Tibial nerve (tissue), 4 donors: Measurements from ENCODE around the gene CEP295NL. TPM values are rescaled to one million over a fixed set of nuclear protein-coding genes. Genes with fewer than 3 reads are reported as not detected.

Experiments used
- DNase-seq, 2 donors: peaks; one replicate each; pipeline ENCODE4 v3.0.0-alpha.2; 2019; ENCODE audit warnings: low spot score in 2 of 2
- H3K27ac ChIP-seq, 4 donors: fragments of 200-600 bp; sonication (generic) in 3 of 4; one replicate each; pipeline ENCODE4 v1.5.1; 2017 to 2019; ENCODE audit warnings: mild to moderate bottlenecking in 1 of 4
- H3K27me3 ChIP-seq, 2 donors: fragments of 200-600 bp; sonication (generic) in 1 of 2; one replicate each; pipeline versions ENCODE4 v1.5.1 to v1.6.0; 2017 to 2019
- H3K36me3 ChIP-seq, 3 donors: fragments of 200-600 bp; sonication (generic); one replicate each; pipeline ENCODE4 v1.5.1; 2018 to 2019
- H3K4me1 ChIP-seq, 4 donors: fragments of 200-600 bp; sonication (generic) in 3 of 4; one replicate each; pipeline ENCODE4 v1.5.1; 2017 to 2019
- H3K4me3 ChIP-seq, 4 donors: fragments of 200-600 bp; sonication (generic) in 3 of 4; one replicate each; pipeline ENCODE4 v1.5.1; 2017 to 2019; ENCODE audit warnings: mild to moderate bottlenecking in 1 of 4, moderate library complexity in 1 of 4
- H3K9me3 ChIP-seq, 4 donors: fragments of 200-600 bp; sonication (generic) in 3 of 4; one replicate each; pipeline ENCODE4 v1.5.1; 2017 to 2019
- EP300 ChIP-seq, 2 donors: sonication (generic); formaldehyde crosslinking; IDR thresholded peaks; one replicate each; pipeline ENCODE4 v1.6.1; 2017; ENCODE audit warnings: antibody characterized with exemption in 2 of 2, mild to moderate bottlenecking in 1 of 2
- POLR2A ChIP-seq, 2 donors: fragments of 450-650 bp; IDR thresholded peaks; one replicate each; pipeline ENCODE4 v1.6.1; 2017; ENCODE audit warnings: antibody characterized with exemption in 2 of 2, mild to moderate bottlenecking in 2 of 2, moderate library complexity in 2 of 2
- WGBS, 2 donors: methylation state at CpG; one replicate each; pipeline ENCODE4 v1.1.5; 2018; 5-methylcytosine and 5-hydroxymethylcytosine counted together
- total RNA-seq, 4 donors: library from RNA; depleted of rRNA; stranded (reverse); fragments of >200 nt; gene quantifications; one replicate each; pipeline ENCODE4 v1.1.0, GENCODE V29; 2016
- TF ChIP-seq, protein P1 (sequence below), 5 experiments: fragments of 200-600 bp in 3 of 5; fragments of 450-650 bp in 2 of 5; sonication (generic) in 3 of 5; IDR thresholded peaks; one replicate each; pipeline ENCODE4 v1.5.1; 2016 to 2019; ENCODE audit warnings: antibody characterized with exemption in 5 of 5, mild to moderate bottlenecking in 3 of 5, moderate library complexity in 2 of 5

The CEP295NL gene
- total RNA-seq, 4 donors from 2014 or later: 6.5 to 35.1 (median 9.9) TPM

DNA sequence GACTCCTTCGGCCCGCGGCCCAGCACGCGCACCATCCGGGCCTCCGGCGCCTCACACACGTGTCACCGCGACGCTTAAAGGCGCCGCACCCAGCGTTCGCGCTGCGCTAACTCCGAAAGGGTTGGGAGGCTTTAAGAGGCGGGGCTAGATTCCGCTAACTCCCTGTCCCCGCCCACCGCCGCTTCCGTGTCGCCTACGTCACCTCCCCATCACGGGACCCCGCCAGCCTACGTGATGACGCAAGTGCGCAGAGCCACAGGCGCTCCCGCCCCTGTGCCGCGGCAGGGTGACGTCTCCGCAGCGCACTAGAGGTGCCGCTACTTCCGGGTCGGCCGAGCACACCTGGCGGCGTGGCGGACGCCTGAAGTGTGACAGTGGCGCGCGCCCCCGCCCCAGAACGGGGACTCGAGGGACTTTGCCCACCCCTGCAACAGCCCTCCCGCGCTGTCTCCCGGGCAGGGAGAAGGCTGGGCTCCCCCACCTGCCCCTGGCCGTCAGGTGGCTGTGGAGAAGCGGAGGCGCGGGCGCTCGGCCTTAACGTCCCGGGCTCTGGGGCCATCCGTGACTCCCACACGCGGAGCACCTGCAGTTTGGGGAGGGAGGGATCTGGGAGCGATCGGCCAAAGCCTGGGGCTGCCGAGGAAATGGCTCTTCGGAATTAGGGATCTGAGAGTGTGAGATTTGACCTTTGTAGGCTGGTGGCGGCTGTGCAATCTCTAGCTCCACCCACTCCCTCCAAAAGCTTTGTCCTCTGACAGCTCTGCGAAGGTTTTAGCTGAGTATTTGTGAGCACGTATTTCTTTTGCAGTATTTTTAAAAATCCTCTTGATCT lies 62.0 kb downstream of the CEP295NL start, which contains the start of gene USP36:
Gene USP36, minus strand, starts transcription at position 35 of the 832 bp plus-strand sequence. CDS start 4,451 bp downstream, outside the sequence.
- H3K4me1 ChIP-seq: peaks cover 0 to 48% (median 13%) of the 10 kb centered on the region in 4 donors
- DNase-seq: peak; percentile 99 to 100
- 0% methylated on average over 43 to 47 of the region's 74 CpGs for WGBS, 2 donors

More for the DNA sequence above, 62.0 kb downstream of the CEP295NL start, which contains the start of gene USP36:
- Histone ChIP-seq H3K27ac (peak within 1 kb of the TSS; percentile 99), H3K4me3 (peak within 1 kb of the TSS; percentile 71 to 100 (median 86)), H3K9me3 (no peaks in the 10 kb centered on the region), H3K27me3 (no peaks in the 10 kb centered on the region), H3K36me3 (peaks cover 0 to 21% (median 8%) of the 10 kb centered on the region in 3 donors)
- TF ChIP-seq POLR2A (IDR thresholded peaks at IDR 0.05) (peak; percentile 95 to 96), EP300 (IDR thresholded peaks at IDR 0.05) (peak; percentile 100)
- TF ChIP-seq, protein P1, sequence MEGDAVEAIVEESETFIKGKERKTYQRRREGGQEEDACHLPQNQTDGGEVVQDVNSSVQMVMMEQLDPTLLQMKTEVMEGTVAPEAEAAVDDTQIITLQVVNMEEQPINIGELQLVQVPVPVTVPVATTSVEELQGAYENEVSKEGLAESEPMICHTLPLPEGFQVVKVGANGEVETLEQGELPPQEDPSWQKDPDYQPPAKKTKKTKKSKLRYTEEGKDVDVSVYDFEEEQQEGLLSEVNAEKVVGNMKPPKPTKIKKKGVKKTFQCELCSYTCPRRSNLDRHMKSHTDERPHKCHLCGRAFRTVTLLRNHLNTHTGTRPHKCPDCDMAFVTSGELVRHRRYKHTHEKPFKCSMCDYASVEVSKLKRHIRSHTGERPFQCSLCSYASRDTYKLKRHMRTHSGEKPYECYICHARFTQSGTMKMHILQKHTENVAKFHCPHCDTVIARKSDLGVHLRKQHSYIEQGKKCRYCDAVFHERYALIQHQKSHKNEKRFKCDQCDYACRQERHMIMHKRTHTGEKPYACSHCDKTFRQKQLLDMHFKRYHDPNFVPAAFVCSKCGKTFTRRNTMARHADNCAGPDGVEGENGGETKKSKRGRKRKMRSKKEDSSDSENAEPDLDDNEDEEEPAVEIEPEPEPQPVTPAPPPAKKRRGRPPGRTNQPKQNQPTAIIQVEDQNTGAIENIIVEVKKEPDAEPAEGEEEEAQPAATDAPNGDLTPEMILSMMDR (IDR thresholded peaks at IDR 0.05): peak in 3 of 5 experiments; percentile 2 to 72 (median 54)

Other genes starting within 250 kb of the CEP295NL start
- 10 to 100 TPM; 53.1 to 81.0 (median 63.8) TPM for gene CYTH1, start 120.9 kb downstream of the CEP295NL start, total RNA-seq
- 10 to 100 TPM; 50.9 to 64.9 (median 59.9) TPM for gene USP36, start 62.4 kb downstream of the CEP295NL start, total RNA-seq
- 100 to 1,000 TPM; 187 to 456 (median 339) TPM for gene TIMP2, start 22.2 kb upstream of the CEP295NL start, total RNA-seq
- gene LGALS3BP, start 76.7 kb upstream of the CEP295NL start, total RNA-seq: 100 to 1,000 TPM; 191 to 392 (median 296) TPM
- gene CANT1, start 106.6 kb upstream of the CEP295NL start, total RNA-seq: 10 to 100 TPM; 21.0 to 27.3 (median 25.5) TPM
- gene C1QTNF1, start 121.0 kb upstream of the CEP295NL start, total RNA-seq: 100 to 1,000 TPM in 1 of 4 donors, 10 to 100 TPM in 3; 67.1 to 147 (median 90.0) TPM
- gene ENGASE, start 171.6 kb upstream of the CEP295NL start, total RNA-seq: 10 to 100 TPM; 29.9 to 64.8 (median 57.1) TPM